ENCODE measurements around the gene SREBF2. TPM values are rescaled to one million over a fixed set of nuclear protein-coding genes. Genes with fewer than 3 reads are reported as not detected.

Gene SREBF2
- total and polyA plus RNA-seq, 2 of the 13 experiments (the other 11 are each of a cell fraction or from before 2014, with no cell fraction given) = 53.8 to 72.6 TPM

- 92% methylated on average over 10 of the region's 10 CpGs for WGBS (ENCODE audit: low lambda C conversion rate)
- H3K4me3 ChIP-seq (replicated peaks in 1 of 3; ENCODE audit: insufficient read depth in 1 of 3, low read depth in 2 of 3, low read length in 3 of 3) = no peak overlapping the region
- H2AFZ ChIP-seq (ENCODE audit: low read length) = no peak overlapping the region
- no peak overlapping the region for H3K4me2 ChIP-seq (ENCODE audit: low read depth, low read length)
- no TSS peak for BruUV-seq (replicated peaks)
- H3K79me2 ChIP-seq (ENCODE audit: insufficient read depth, low read length) = peaks cover 91% of the 10 kb centered on the region
- no peak overlapping the region for H3K9ac ChIP-seq (ENCODE audit: insufficient read depth, low read depth, low read length)
- TF ChIP-seq ZNF276 (CRISPR knock-in tag; IDR thresholded peaks at IDR 0.05; ENCODE audit: low read depth) (no peak), ZNF501 (CRISPR knock-in tag; IDR thresholded peaks at IDR 0.05) (no peak)
- intact Hi-C loops (cut with micrococcal nuclease; ENCODE audit: unreplicated experiment) (no loop called here), in situ Hi-C loops (cut with HindIII; ENCODE audit: extremely low pct_ligation_motif_present, low pct_unique_long_range_greater_than_20kb) (no loop called here)
- peaks cover 85% of the 10 kb centered on the region for H4K20me1 ChIP-seq (ENCODE audit: insufficient read depth, low read length)
- peaks cover 63% of the 10 kb centered on the region for H3K4me1 ChIP-seq (ENCODE audit: insufficient read depth, low read length)
- peak overlapping the region; percentile 13 for H3K27ac ChIP-seq (ENCODE audit: extremely low read length, insufficient read depth, low read length)
- peaks cover 3 to 23% of the 10 kb centered on the region in 2 experiments for H3K36me3 ChIP-seq (replicated peaks in 1 of 2; ENCODE audit: control insufficient read depth in 1 of 2, insufficient read depth in 2 of 2, low read length in 2 of 2)
- FAIRE-seq (no peak), ATAC-seq (no peak), DNase-seq (ENCODE audit: low spot score) (no peak)
- ChIA-PET POLR2A (interaction anchor here (1.0 to 1.6 kb wide), 2 partner anchors 10 to 14 kb away, joined by 4 read pairs; partner anchors contain the start of gene SREBF2), CTCF (ENCODE audit: low intra/inter-chr PET ratio, low total read pairs) (no interaction called here)
- H3K9me3 ChIP-seq (ENCODE audit: low read length) = no peaks in the 10 kb centered on the region
- H3K27me3 ChIP-seq (ENCODE audit: control insufficient read depth in 1 of 2, insufficient read depth in 2 of 2, low read length in 2 of 2) = no peaks in the 10 kb centered on the region
These were observed 13.5 kb downstream of the SREBF2 start for GRCh38 chr22:41846268-41846987.

DNA sequence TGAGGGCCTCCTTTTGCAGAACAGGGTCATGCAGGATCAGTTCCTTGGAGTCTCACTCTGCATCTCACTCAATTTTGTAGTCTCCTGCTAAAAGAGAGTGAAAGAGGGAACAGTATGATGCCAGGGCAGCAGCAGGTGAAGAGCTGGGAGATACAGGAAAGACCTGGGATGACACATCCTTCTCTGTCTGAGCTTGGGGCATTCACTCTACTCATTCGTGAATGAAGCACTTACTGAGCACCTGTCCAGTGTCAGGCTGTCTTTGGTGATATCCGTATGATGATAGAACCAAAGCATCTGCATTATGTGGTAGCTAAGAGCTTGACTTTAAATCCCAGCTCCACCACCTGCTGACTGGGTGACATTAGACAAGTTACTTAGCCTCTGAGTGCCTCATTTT lies 14.4 kb downstream of the SREBF2 start:
- no peak overlapping the region for H3K4me3 ChIP-seq (replicated peaks in 1 of 3; ENCODE audit: insufficient read depth in 1 of 3, low read depth in 2 of 3, low read length in 3 of 3)
- H3K9ac ChIP-seq (ENCODE audit: insufficient read depth, low read depth, low read length) = no peak overlapping the region
- no peak overlapping the region for H3K4me2 ChIP-seq (ENCODE audit: low read depth, low read length)
- POLR2A ChIA-PET = no interaction called here
- in situ Hi-C loops (cut with HindIII; ENCODE audit: extremely low pct_ligation_motif_present, low pct_unique_long_range_greater_than_20kb) = no loop called here
- TF ChIP-seq JUN (CRISPR knock-in tag; IDR thresholded peaks at IDR 0.05) = no peak
- TF ChIP-seq RARA (CRISPR knock-in tag; IDR thresholded peaks at IDR 0.05) = no peak
- no peak for TF ChIP-seq ATF1 (CRISPR knock-in tag; IDR thresholded peaks at IDR 0.05)
- no peak for TF ChIP-seq ZNF34 (CRISPR knock-in tag; IDR thresholded peaks at IDR 0.05; ENCODE audit: borderline replicate concordance)
- H3K9me3 ChIP-seq (ENCODE audit: low read length) = no peaks in the 10 kb centered on the region
- WGBS (ENCODE audit: low lambda C conversion rate) = 81% methylated on average over 2 of the region's 2 CpGs
- FAIRE-seq (no peak), DNase-seq (ENCODE audit: low spot score) (no peak), ATAC-seq (no peak)
- no peak overlapping the region for H2AFZ ChIP-seq (ENCODE audit: low read length)
- H3K27ac ChIP-seq (ENCODE audit: extremely low read length, insufficient read depth, low read length) = no peak overlapping the region
- intact Hi-C loops (cut with micrococcal nuclease; ENCODE audit: unreplicated experiment) = no loop called here
- H3K27me3 ChIP-seq (ENCODE audit: control insufficient read depth in 1 of 2, insufficient read depth in 2 of 2, low read length in 2 of 2) = no peaks in the 10 kb centered on the region
- H3K4me1 ChIP-seq (ENCODE audit: insufficient read depth, low read length) = peaks cover 63% of the 10 kb centered on the region
- BruUV-seq (replicated peaks) = no TSS peak
- CTCF ChIA-PET (ENCODE audit: low intra/inter-chr PET ratio, low total read pairs) = no interaction called here
- H3K36me3 ChIP-seq (replicated peaks in 1 of 2; ENCODE audit: control insufficient read depth in 1 of 2, insufficient read depth in 2 of 2, low read length in 2 of 2) = peaks cover 3 to 22% of the 10 kb centered on the region in 2 experiments
- H4K20me1 ChIP-seq (ENCODE audit: insufficient read depth, low read length) = peaks cover 82% of the 10 kb centered on the region
- peaks cover 91% of the 10 kb centered on the region for H3K79me2 ChIP-seq (ENCODE audit: insufficient read depth, low read length)

Data from HepG2 (cell line).